K562 (cell line): Measurements from ENCODE around the gene PNMT. TPM values are rescaled to one million over a fixed set of nuclear protein-coding genes. Genes with fewer than 3 reads are reported as not detected.

Source experiments
- ATAC-seq: fragments of 200-7000 bp; cut with Tn5 transposase; 3 replicates; pipeline ENCODE4 v1.9.1; 2020; ENCODE audit warnings: moderate library complexity
- BruUV-seq: library from RNA; stranded (reverse); fragments of 400-500 nt; replicated peaks from 2 replicates; lab custom pipeline; 2021; lab: Mats Ljungman, UMichigan
- CTCF ChIA-PET: fragments of 300-600 bp; formaldehyde crosslinking; extraction: SDS; loops from one replicate; lab custom pipeline; 2021; ENCODE audit warnings: low intra/inter-chr PET ratio; lab: Yijun Ruan, JAX
- POLR2A ChIA-PET: fragments of 300-600, 350-650 bp; sonication (Branson Sonifier 250); formaldehyde crosslinking; extraction: SDS; loops from one replicate; lab custom pipeline; 2021; ENCODE audit warnings: antibody characterized with exemption, inconsistent platforms; lab: Yijun Ruan, JAX
- DNase-seq, 4 experiments: peaks; one replicate each; pipeline versions ENCODE4 v3.0.0 to v3.0.0-alpha.2; 2011 to 2018; ENCODE audit warnings: low spot score in 3 of 4, mixed read lengths in 3 of 4; ENCODE audit errors: extremely low read depth in 1 of 4
- FAIRE-seq: peaks from 2 replicates; lab custom pipeline; 2011; peaks lifted over from hg19 to GRCh38; lab: Jason Lieb, UNC
- H2AFZ ChIP-seq: 2 replicates; pipeline ENCODE4 v1.6.0; 2011; ENCODE audit warnings: low read depth, low read length, control low read depth, inconsistent platforms
- H3K27ac ChIP-seq: fragments of 200-600 bp; 3 replicates; pipeline ENCODE4 v1.8.0; 2011; ENCODE audit warnings: low read depth, mild to moderate bottlenecking, control low read depth, inconsistent platforms, low read length, moderate library complexity, mixed read lengths; ENCODE audit errors: extremely low read depth
- H3K27me3 ChIP-seq, 2 experiments: fragments of 300-600 bp in 1 of 2; 2 replicates in 1 of 2; 3 replicates in 1 of 2; pipeline versions ENCODE4 v1.6.0 to v1.8.0; 2011; ENCODE audit warnings: inconsistent platforms in 2 of 2, low read length in 2 of 2, mild to moderate bottlenecking in 1 of 2, mixed read lengths in 1 of 2, moderate library complexity in 1 of 2; ENCODE audit not compliant: control insufficient read depth in 2 of 2, insufficient read depth in 2 of 2
- H3K36me3 ChIP-seq: fragments of 300-600 bp; 3 replicates; pipeline ENCODE4 v1.8.0; 2011; ENCODE audit warnings: mild to moderate bottlenecking, low read length, inconsistent platforms; ENCODE audit not compliant: control insufficient read depth, insufficient read depth
- H3K4me1 ChIP-seq, 2 experiments: fragments of 200-600 bp in 1 of 2; replicated peaks in 1 of 2; 2 replicates in 1 of 2; 3 replicates in 1 of 2; pipeline versions ENCODE4 v1.5.1 to v1.8.0; 2011; ENCODE audit warnings: inconsistent platforms in 2 of 2, low read length in 2 of 2, mild to moderate bottlenecking in 1 of 2, mixed read lengths in 1 of 2, moderate library complexity in 1 of 2; ENCODE audit not compliant: control insufficient read depth in 2 of 2, insufficient read depth in 2 of 2
- H3K4me2 ChIP-seq: 2 replicates; pipeline ENCODE4 v1.6.1; 2011; ENCODE audit warnings: low read length, control low read depth, inconsistent platforms, mixed read lengths; ENCODE audit not compliant: insufficient read depth
- H3K4me3 ChIP-seq: fragments of 200-600 bp; sonication (generic), shearing (Covaris generic); 2 replicates; pipeline ENCODE4 v1.5.1; 2016; ENCODE audit warnings: control low read depth, inconsistent platforms
- H3K79me2 ChIP-seq: fragments of 200-600 bp; 3 replicates; pipeline ENCODE4 v1.8.0; 2011; ENCODE audit warnings: low read length, inconsistent platforms; ENCODE audit not compliant: control insufficient read depth, insufficient read depth
- H3K9ac ChIP-seq, 2 experiments: 2 replicates each; pipeline versions ENCODE4 v1.6.0 to v1.6.1; 2011; ENCODE audit warnings: low read depth in 2 of 2, low read length in 2 of 2, control low read depth in 1 of 2, inconsistent platforms in 1 of 2, mild to moderate bottlenecking in 1 of 2, mixed read lengths in 1 of 2; ENCODE audit not compliant: insufficient read depth in 1 of 2
- H3K9me1 ChIP-seq: one replicate; pipeline ENCODE4 v1.6.0; 2011; ENCODE audit warnings: inconsistent platforms, mild to moderate bottlenecking, low read length, moderate library complexity; ENCODE audit not compliant: control insufficient read depth, insufficient read depth
- H3K9me3 ChIP-seq: replicated peaks from 2 replicates; pipeline ENCODE4 v1.5.1; 2011; ENCODE audit warnings: low read depth, low read length, inconsistent platforms; ENCODE audit not compliant: control insufficient read depth, insufficient read depth
- H4K20me1 ChIP-seq: replicated peaks from 2 replicates; pipeline ENCODE4 v1.6.1; 2011; ENCODE audit warnings: low read length, inconsistent platforms, mixed read lengths; ENCODE audit not compliant: control insufficient read depth, insufficient read depth
- CEBPG ChIP-seq, 3 experiments: fragments of 200-800 bp in 1 of 3; sonication (Bioruptor generic) in 1 of 3; sonication (generic) in 1 of 3; formaldehyde crosslinking in 1 of 3; IDR thresholded peaks in 2 of 3; conservative IDR thresholded peaks in 1 of 3; 2 replicates each; pipeline versions ENCODE4 v1.6.1 to v1.8.0; 2016 to 2022; ENCODE audit warnings: missing compliant biosample characterization in 2 of 3, missing genetic modification characterization in 2 of 3, mild to moderate bottlenecking in 1 of 3, missing genetic modification reagents in 1 of 3
- ZBTB7A ChIP-seq: IDR thresholded peaks from 2 replicates; pipeline ENCODE4 v1.6.1; 2011; ENCODE audit warnings: low read depth, mild to moderate bottlenecking, low read length, moderate library complexity, borderline replicate concordance; ENCODE audit not compliant: control insufficient read depth
- ZNF197 ChIP-seq: fragments of 200-800 bp; sonication (Bioruptor generic); IDR thresholded peaks from 2 replicates; pipeline ENCODE4 v1.6.1; 2016; ENCODE audit warnings: low read depth, missing genetic modification characterization, missing compliant biosample characterization
- WGBS: fragments of 100-300 bp; shearing (Covaris generic); methylation state at CpG from one replicate; pipeline ENCODE4 v1.1.6; 2016; ENCODE audit warnings: low coverage, mixed read lengths; ENCODE audit not compliant: insufficient coverage; ENCODE audit errors: missing lambda C conversion rate; 5-methylcytosine and 5-hydroxymethylcytosine counted together
- in situ Hi-C: fragments of 300-500 bp; cut with MboI; formaldehyde crosslinking; loops from 4 replicates; pipeline ENCODE4 v1.15.0; 2018; ENCODE audit warnings: inconsistent platforms, mixed read lengths
- intact Hi-C: fragments of 100-400 bp; cut with micrococcal nuclease; formaldehyde crosslinking; loops from 2 replicates; pipeline ENCODE4 v1.14.2; 2022
- polyA plus RNA-seq, 8 experiments: library from polyadenylated mRNA; depleted of rRNA in 4 of 8; stranded (reverse) in 5 of 8; unstranded in 3 of 8; fragments of >200 nt; fragmentation: Nextera tagmentation in 2 of 8; fragmentation: Illumina TruSeq in 1 of 8; extraction: Ambion mirVana in 2 of 8; extraction: Trizol in 1 of 8; gene quantifications; 2 replicates each; pipeline versions ENCODE4 v1.2.1 to v1.2.3, GENCODE V29; 2011 to 2014; ENCODE audit warnings: inconsistent platforms in 1 of 8, missing spikeins in 1 of 8
- total RNA-seq, 7 experiments: library from RNA; depleted of rRNA in 6 of 7; stranded (reverse); fragments of >200 nt in 6 of 7; fragmentation: Illumina TruSeq in 2 of 7; extraction: Trizol in 2 of 7; gene quantifications; 2 replicates each; pipeline versions ENCODE4 v1.2.1 to v1.2.3, GENCODE V29; 2011 to 2021; ENCODE audit warnings: low replicate concordance in 1 of 7

Gene PNMT
- total and polyA plus RNA-seq, 9 of the 15 experiments (the other 6 are each of a cell fraction or from before 2014, with no cell fraction given), result 0.55 to 18.1 (median 5.8) TPM

DNA sequence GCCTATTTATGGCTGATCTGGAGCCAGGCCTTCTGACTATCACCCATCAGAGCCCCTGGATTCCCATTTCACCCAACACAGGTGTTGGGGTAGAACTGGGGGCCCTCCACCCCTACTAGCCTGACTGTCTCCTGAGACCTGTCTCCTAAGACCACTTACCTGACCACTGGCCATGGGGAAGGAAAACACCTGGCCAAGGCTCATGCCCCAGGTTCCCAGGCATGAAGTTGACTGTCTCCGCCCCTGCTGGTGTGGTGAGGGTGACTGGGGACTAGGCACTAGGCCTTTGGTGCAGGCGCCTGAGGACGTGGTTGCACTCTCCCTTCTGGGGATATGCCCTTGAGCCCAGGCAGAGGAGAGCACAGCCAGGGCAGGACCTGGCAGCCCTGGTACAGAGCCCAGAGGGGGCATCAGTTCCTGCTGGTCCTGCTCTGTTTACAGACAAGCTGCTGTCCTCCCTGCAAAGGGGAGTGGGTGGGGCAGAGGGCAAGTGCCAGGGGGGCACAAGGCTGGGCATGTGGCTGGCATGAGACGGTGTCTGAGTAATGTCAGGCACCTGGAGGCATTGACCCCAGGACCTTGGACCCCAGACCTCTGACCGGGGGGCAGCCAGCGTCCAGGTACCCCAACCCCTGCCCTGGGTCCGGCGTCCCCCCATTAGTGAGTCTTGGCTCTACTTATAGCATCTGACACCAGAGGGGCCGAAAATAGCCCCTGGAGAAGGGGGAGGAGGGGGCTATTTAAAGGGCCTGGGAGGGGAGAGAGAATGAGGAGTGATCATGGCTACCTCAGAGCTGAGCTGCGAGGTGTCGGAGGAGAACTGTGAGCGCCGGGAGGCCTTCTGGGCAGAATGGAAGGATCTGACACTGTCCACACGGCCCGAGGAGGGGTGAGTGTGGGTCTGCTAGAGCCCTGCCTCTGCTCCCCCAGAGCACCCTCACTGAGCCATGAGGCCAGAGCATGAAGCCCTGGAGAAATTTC, 3.4 kb upstream of the PNMT start, which contains the start of gene TCAP:
TSS of gene TCAP (plus strand) at position 769 of the 981 bp plus-strand sequence. CDS start at position 780, 11 bp downstream.
- TF ChIP-seq ZBTB7A, result no peak
- 0 out of 2 replicates have a peak, but pooled peaks have one; percentile 13 for TF ChIP-seq ZNF197 (CRISPR knock-in tag)
- no peak for TF ChIP-seq CEBPG (CRISPR knock-in tag; IDR thresholded peaks at IDR 0.05)
- TF ChIP-seq CEBPG (tag; conservative IDR thresholded peaks at IDR 0.05 in 1 of 2, IDR thresholded peaks at IDR 0.05 in 1 of 2), result no peak

More for the DNA sequence above, 3.4 kb upstream of the PNMT start, which contains the start of gene TCAP:
- no peaks in the 10 kb centered on the region for H4K20me1 ChIP-seq
- POLR2A ChIA-PET, result interaction anchor here (0.9 to 1.3 kb wide), 6 partner anchors 11 to 65 kb away, joined by 3 to 9 read pairs (median 4); partner anchors contain the start of gene STARD3
- ATAC-seq (no peak), DNase-seq (no peak), FAIRE-seq (no peak)
- peak within 1 kb of the TSS in 1 of 2 experiments; percentile 82; a peak in 2 of 4 replicates for H3K9ac ChIP-seq
- WGBS, result 78% methylated on average over 13 of the region's 15 CpGs
- no peaks in the 10 kb centered on the region for H3K27me3 ChIP-seq
- BruUV-seq, result no TSS peak
- in situ Hi-C loops (no loop called here), intact Hi-C loops (no loop called here)
- peak within 1 kb of the TSS; percentile 27; the same call in 1 of the 2 replicates for H3K4me2 ChIP-seq
- peaks cover 33 to 88% of the 10 kb centered on the region in 2 experiments for H3K4me1 ChIP-seq
- H3K4me3 ChIP-seq, result no peak within 1 kb of the TSS
- CTCF ChIA-PET, result interaction anchor here (0.6 kb wide), 1 partner anchor 20 kb away, joined by 3 read pairs; no protein-coding TSS in a partner anchor
- no peaks in the 10 kb centered on the region for H3K9me1 ChIP-seq
- no peak within 1 kb of the TSS for H2AFZ ChIP-seq
- H3K27ac ChIP-seq, result peak within 1 kb of the TSS; percentile 28
- peaks cover 33% of the 10 kb centered on the region; the same call in 1 of the 3 replicates for H3K36me3 ChIP-seq
- H3K9me3 ChIP-seq, result no peaks in the 10 kb centered on the region
- peaks cover 13% of the 10 kb centered on the region; the same call in 2 of the 3 replicates for H3K79me2 ChIP-seq
